KMS-11 (cell line): ENCODE results near the gene ZNF569.
A peak's percentile ranks its signal among the peaks of the same experiment; 100 is the strongest.

Source experiments
- H2AFZ ChIP-seq: fragments of 200-600 bp; sonication (generic); 2 replicates; pipeline ENCODE4 v1.6.1; 2016; ENCODE audit warnings: antibody characterized with exemption, mixed run types, low read depth
- H3K27ac ChIP-seq: fragments of 200-600 bp; sonication (generic); 2 replicates; pipeline ENCODE4 v1.6.1; 2016; ENCODE audit warnings: mild to moderate bottlenecking, mixed run types
- H3K27me3 ChIP-seq: fragments of 200-600 bp; sonication (generic); 2 replicates; pipeline ENCODE4 v1.6.1; 2017; ENCODE audit warnings: mild to moderate bottlenecking, low read depth, mixed run types, moderate library complexity; ENCODE audit not compliant: insufficient read depth
- H3K36me3 ChIP-seq: fragments of 200-600 bp; sonication (generic); 2 replicates; pipeline ENCODE4 v1.6.1; 2017; ENCODE audit warnings: mild to moderate bottlenecking, mixed run types; ENCODE audit not compliant: insufficient read depth
- H3K4me1 ChIP-seq: fragments of 200-600 bp; sonication (generic); 2 replicates; pipeline ENCODE4 v1.6.1; 2016; ENCODE audit warnings: mild to moderate bottlenecking, low read depth, mixed run types; ENCODE audit not compliant: poor library complexity, severe bottlenecking
- H3K4me2 ChIP-seq: fragments of 200-600 bp; sonication (generic); 2 replicates; pipeline ENCODE4 v1.7.0; 2016; ENCODE audit warnings: mild to moderate bottlenecking, mixed run types
- H3K4me3 ChIP-seq: fragments of 200-600 bp; sonication (generic); IDR thresholded peaks from 2 replicates; pipeline ENCODE4 v1.6.1; 2017; ENCODE audit warnings: low read depth, low read length, mixed read lengths; ENCODE audit not compliant: insufficient read depth
- H3K79me2 ChIP-seq: fragments of 200-600 bp; sonication (generic); 2 replicates; pipeline ENCODE4 v1.6.1; 2016; ENCODE audit warnings: low read depth, mixed run types; ENCODE audit not compliant: insufficient read depth
- H3K9ac ChIP-seq: fragments of 200-600 bp; sonication (generic); 2 replicates; pipeline ENCODE4 v1.6.1; 2016; ENCODE audit warnings: mild to moderate bottlenecking, mixed run types
- H4K20me1 ChIP-seq: fragments of 200-600 bp; sonication (generic); 2 replicates; pipeline ENCODE4 v1.6.1; 2016; ENCODE audit warnings: mild to moderate bottlenecking, mixed run types; ENCODE audit not compliant: insufficient read depth
- TF ChIP-seq, protein P1 (sequence below): fragments of 200-600 bp; sonication (generic); conservative IDR thresholded peaks from 2 replicates; pipeline ENCODE4 v1.6.1; 2017; ENCODE audit warnings: low read depth, mild to moderate bottlenecking, antibody characterized with exemption, low read length, moderate library complexity, mixed read lengths

Gene ZNF569

DNA sequence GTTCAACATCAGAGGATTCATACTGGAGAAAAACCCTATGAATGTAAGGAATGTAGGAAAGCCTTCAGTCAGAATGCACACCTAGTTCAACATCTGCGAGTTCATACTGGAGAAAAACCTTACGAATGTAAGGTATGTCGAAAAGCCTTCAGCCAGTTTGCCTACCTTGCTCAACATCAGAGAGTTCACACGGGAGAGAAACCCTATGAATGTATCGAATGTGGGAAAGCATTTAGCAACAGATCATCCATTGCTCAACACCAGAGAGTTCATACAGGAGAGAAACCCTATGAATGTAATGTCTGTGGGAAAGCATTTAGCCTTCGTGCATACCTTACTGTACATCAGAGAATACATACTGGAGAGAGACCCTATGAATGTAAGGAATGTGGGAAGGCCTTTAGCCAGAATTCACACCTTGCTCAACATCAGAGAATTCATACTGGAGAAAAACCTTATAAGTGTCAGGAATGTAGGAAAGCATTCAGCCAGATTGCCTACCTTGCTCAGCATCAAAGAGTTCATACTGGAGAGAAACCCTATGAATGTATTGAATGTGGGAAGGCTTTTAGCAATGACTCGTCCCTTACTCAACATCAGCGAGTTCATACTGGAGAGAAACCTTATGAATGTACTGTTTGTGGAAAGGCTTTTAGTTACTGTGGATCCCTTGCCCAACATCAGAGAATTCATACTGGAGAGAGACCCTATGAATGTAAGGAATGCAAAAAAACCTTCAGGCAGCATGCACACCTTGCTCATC is 17.3 kb upstream of the ZNF569 start:
- H3K27me3 ChIP-seq, result no peaks in the 10 kb centered on the region
- no peak overlapping the region for H3K4me3 ChIP-seq
- H2AFZ ChIP-seq, result no peak overlapping the region
- TF ChIP-seq, protein P1, sequence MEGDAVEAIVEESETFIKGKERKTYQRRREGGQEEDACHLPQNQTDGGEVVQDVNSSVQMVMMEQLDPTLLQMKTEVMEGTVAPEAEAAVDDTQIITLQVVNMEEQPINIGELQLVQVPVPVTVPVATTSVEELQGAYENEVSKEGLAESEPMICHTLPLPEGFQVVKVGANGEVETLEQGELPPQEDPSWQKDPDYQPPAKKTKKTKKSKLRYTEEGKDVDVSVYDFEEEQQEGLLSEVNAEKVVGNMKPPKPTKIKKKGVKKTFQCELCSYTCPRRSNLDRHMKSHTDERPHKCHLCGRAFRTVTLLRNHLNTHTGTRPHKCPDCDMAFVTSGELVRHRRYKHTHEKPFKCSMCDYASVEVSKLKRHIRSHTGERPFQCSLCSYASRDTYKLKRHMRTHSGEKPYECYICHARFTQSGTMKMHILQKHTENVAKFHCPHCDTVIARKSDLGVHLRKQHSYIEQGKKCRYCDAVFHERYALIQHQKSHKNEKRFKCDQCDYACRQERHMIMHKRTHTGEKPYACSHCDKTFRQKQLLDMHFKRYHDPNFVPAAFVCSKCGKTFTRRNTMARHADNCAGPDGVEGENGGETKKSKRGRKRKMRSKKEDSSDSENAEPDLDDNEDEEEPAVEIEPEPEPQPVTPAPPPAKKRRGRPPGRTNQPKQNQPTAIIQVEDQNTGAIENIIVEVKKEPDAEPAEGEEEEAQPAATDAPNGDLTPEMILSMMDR, result no peak
- H4K20me1 ChIP-seq, result no peaks in the 10 kb centered on the region
- no peak overlapping the region for H3K9ac ChIP-seq
- no peaks in the 10 kb centered on the region for H3K4me1 ChIP-seq
- no peaks in the 10 kb centered on the region for H3K79me2 ChIP-seq
- no peaks in the 10 kb centered on the region for H3K36me3 ChIP-seq
- H3K27ac ChIP-seq, result no peak overlapping the region
- no peak overlapping the region for H3K4me2 ChIP-seq

DNA sequence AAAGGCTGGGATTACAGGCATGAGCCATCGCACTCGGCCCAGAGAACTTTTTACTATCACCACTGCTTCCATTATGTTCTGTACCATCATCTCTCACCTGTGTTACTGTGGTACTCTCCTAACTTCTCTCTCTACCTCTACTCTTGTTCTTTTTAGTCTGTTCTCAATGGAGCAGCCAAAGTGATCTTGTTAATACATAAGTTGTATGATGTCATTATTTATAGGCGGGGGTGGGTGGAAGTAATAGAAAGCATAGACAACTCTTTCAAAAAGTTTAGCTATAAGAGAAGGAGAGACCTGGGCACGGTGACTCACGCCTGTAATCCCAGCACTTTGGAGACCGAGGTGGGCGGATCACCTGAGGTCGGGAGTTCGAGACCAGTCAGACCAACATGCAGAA is 4.9 kb upstream of the ZNF569 start:
- H3K79me2 ChIP-seq, result no peaks in the 10 kb centered on the region
- no peak overlapping the region for H3K4me3 ChIP-seq
- H2AFZ ChIP-seq, result no peak overlapping the region
- TF ChIP-seq, protein P1, result no peak
- no peak overlapping the region for H3K4me2 ChIP-seq
- no peaks in the 10 kb centered on the region for H4K20me1 ChIP-seq
- no peak overlapping the region for H3K9ac ChIP-seq
- no peaks in the 10 kb centered on the region for H3K36me3 ChIP-seq
- no peaks in the 10 kb centered on the region for H3K4me1 ChIP-seq
- H3K27ac ChIP-seq, result no peak overlapping the region
- no peaks in the 10 kb centered on the region for H3K27me3 ChIP-seq

DNA sequence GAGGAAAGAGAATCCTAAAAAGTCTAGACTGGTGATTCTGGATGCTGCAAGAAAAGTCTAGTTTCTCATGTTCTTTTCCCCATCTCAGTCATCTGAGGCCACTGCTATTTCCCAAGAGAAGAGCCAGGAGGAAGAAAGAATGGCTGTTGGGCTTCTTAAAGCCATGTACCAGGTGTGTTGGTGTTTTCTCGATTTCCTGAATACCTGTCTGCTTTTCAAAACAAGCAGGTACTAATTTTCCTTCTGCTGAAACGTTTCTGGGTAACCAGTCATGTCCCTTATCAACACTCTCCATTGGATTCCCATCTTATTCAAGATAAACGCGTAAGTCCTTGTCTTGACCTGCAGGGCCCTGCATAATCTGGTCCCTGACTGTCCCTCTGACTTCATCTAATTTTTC is 3.0 kb upstream of the ZNF569 start:
- no peaks in the 10 kb centered on the region for H3K36me3 ChIP-seq
- no peaks in the 10 kb centered on the region for H4K20me1 ChIP-seq
- H3K4me3 ChIP-seq, result no peak overlapping the region
- H3K27ac ChIP-seq, result no peak overlapping the region
- H3K27me3 ChIP-seq, result no peaks in the 10 kb centered on the region
- no peak overlapping the region for H3K9ac ChIP-seq
- TF ChIP-seq, protein P1, result no peak
- no peak overlapping the region for H3K4me2 ChIP-seq
- no peaks in the 10 kb centered on the region for H3K79me2 ChIP-seq
- no peaks in the 10 kb centered on the region for H3K4me1 ChIP-seq
- no peak overlapping the region for H2AFZ ChIP-seq

DNA sequence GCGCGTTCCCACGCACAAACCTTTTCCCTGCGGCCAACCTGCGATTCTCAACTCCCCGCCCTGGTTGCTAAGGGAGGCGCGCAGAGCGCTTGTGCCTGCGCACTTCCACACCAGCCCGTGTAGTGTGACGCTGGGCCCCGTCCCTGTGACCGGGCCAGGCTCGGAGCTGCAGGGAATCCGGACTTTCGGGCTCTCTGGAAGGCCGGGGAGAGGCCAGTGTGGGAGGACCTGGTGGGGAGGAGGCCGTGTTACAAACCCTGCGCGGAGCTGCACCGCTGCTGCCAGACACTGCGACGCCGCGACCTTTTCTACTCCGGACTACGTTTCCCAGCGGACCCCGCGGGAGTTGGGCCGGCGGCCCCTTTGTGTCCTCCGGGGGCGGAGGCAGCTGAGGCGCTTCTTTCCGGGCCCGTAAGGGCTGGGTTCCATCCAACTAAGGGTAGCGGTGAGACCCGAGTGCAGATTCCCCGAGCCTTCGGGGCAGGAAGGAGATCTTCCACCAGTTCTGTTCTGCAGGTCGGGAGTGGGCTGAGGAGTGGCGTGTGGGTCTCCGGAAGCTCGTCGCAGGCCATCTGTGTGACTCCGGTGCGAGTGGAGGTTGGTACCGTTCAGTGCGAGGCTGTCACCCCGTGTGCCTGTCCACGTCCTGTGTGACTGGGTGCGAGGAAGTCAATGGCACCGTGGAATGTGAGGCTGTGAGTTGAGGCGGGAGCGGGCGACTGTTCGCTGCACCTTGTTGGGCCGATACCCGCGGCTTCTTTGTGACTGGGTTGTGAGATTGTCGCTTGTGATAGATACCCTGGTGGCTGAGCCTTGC is 1.9 kb upstream of the ZNF569 start, which contains the start of gene ZNF570:
Gene ZNF570, plus strand, starts transcription at position 396 of the 817 bp plus-strand sequence. CDS start 999 bp downstream, outside the sequence.
- Histone ChIP-seq H3K4me3 (no peak within 1 kb of the TSS), H3K36me3 (no peaks in the 10 kb centered on the region), H3K27ac (no peak within 1 kb of the TSS), H3K4me1 (no peaks in the 10 kb centered on the region), H3K4me2 (no peak within 1 kb of the TSS; the same call in 1 of the 2 replicates), H3K9ac (no peak within 1 kb of the TSS), H3K27me3 (no peaks in the 10 kb centered on the region), H2AFZ (peak within 1 kb of the TSS; percentile 38; the same call in 1 of the 2 replicates), H3K79me2 (no peaks in the 10 kb centered on the region), H4K20me1 (no peaks in the 10 kb centered on the region)
- TF ChIP-seq, protein P1, result no peak
